Measurements from ENCODE around the gene UBE2I. TPM values are rescaled to one million over a fixed set of nuclear protein-coding genes. Genes with fewer than 3 reads are reported as not detected.

Gene UBE2I
- total RNA-seq, 4 donors from 2014 or later = 54.1 to 119 (median 107) TPM

- TF ChIP-seq CTCF (IDR thresholded peaks at IDR 0.05) (peak; percentile 81 to 90 (median 84)), POLR2A (IDR thresholded peaks at IDR 0.05) (no peak)
- DNase-seq = peak; percentile 74 to 90 (median 87)
- no peaks in the 10 kb centered on the region for H3K27me3 ChIP-seq
These were observed 8.6 kb upstream of the UBE2I start for GRCh38 chr16:1300664-1301476.

GRCh38 chr16:1301562-1301961, 7.9 kb upstream of the UBE2I start:
- peaks cover 9 to 25% (median 23%) of the 10 kb centered on the region in 4 donors for H3K4me1 ChIP-seq
- H3K9me3 ChIP-seq = no peaks in the 10 kb centered on the region
- no peak overlapping the region for H3K27ac ChIP-seq
- no peak for DNase-seq
- no peaks in the 10 kb centered on the region for H3K36me3 ChIP-seq
- H3K4me3 ChIP-seq = no peak overlapping the region
- TF ChIP-seq CTCF (IDR thresholded peaks at IDR 0.05) (no peak), POLR2A (IDR thresholded peaks at IDR 0.05) (no peak)
- no peaks in the 10 kb centered on the region for H3K27me3 ChIP-seq

More at GRCh38 chr16:1300664-1301476, 8.6 kb upstream of the UBE2I start:
- Histone ChIP-seq H3K9me3 (no peaks in the 10 kb centered on the region), H3K4me3 (peak overlapping the region in 3 of 4 donors; percentile 18 to 48 (median 41)), H3K27ac (peak overlapping the region in 1 of 4 donors; percentile 21), H3K4me1 (peaks cover 9 to 25% (median 23%) of the 10 kb centered on the region in 4 donors), H3K36me3 (no peaks in the 10 kb centered on the region)

- H3K9me3 ChIP-seq = no peaks in the 10 kb centered on the region
- DNase-seq = no peak
- H3K27ac ChIP-seq = peak overlapping the region in 1 of 4 donors; percentile 7
- TF ChIP-seq CTCF (IDR thresholded peaks at IDR 0.05) (no peak), POLR2A (IDR thresholded peaks at IDR 0.05) (no peak)
- H3K4me3 ChIP-seq = no peak overlapping the region
- peaks cover 0 to 24% (median 20%) of the 10 kb centered on the region in 4 donors for H3K4me1 ChIP-seq
- H3K36me3 ChIP-seq = no peaks in the 10 kb centered on the region
- no peaks in the 10 kb centered on the region for H3K27me3 ChIP-seq
These were observed 3.6 kb upstream of the UBE2I start for GRCh38 chr16:1305823-1306222.

- H3K27ac ChIP-seq = no peak overlapping the region
- H3K4me1 ChIP-seq = peaks cover 0 to 24% (median 19%) of the 10 kb centered on the region in 4 donors
- H3K27me3 ChIP-seq = no peaks in the 10 kb centered on the region
- no peak overlapping the region for H3K4me3 ChIP-seq
- H3K36me3 ChIP-seq = no peaks in the 10 kb centered on the region
- DNase-seq = no peak
- H3K9me3 ChIP-seq = no peaks in the 10 kb centered on the region
- TF ChIP-seq CTCF (IDR thresholded peaks at IDR 0.05) (no peak), POLR2A (IDR thresholded peaks at IDR 0.05) (no peak)
These were observed 3.1 kb upstream of the UBE2I start for GRCh38 chr16:1306334-1306733.

- Histone ChIP-seq H3K27ac (peak overlapping the region; percentile 85 to 100 (median 94)), H3K36me3 (no peaks in the 10 kb centered on the region), H3K9me3 (no peaks in the 10 kb centered on the region), H3K4me3 (peak overlapping the region; percentile 63 to 92 (median 82)), H3K4me1 (peaks cover 8 to 36% (median 29%) of the 10 kb centered on the region in 4 donors), H3K27me3 (no peaks in the 10 kb centered on the region)
- DNase-seq = no peak
- no peak for TF ChIP-seq POLR2A (IDR thresholded peaks at IDR 0.05)
- TF ChIP-seq CTCF (IDR thresholded peaks at IDR 0.05) = no peak
These were observed 1.1 kb upstream of the UBE2I start for GRCh38 chr16:1308036-1308976.

Data from Peyer's patch (tissue), 4 donors.